Fibroblast of lung (primary cell): Measurements from ENCODE around the gene FOXI1.

ENCODE experiments used
- CTCF ChIP-seq, 2 donors: IDR thresholded peaks in 1 of 2; conservative IDR thresholded peaks in 1 of 2; 1 replicate in 1 of 2; 2 replicates in 1 of 2; pipeline ENCODE4 v1.5.1; 2011 to 2012; ENCODE audit warnings: low read length in 2 of 2, control low read depth in 1 of 2, inconsistent platforms in 1 of 2, low read depth in 1 of 2, mild to moderate bottlenecking in 1 of 2
- EZH2 ChIP-seq: IDR thresholded peaks from 2 replicates; pipeline ENCODE4 v1.5.1; 2012; ENCODE audit warnings: low read length, control low read depth, mild to moderate bottlenecking; ENCODE audit errors: missing control alignments

GRCh38 chr5:170137694-170138214 is 32.1 kb downstream of the FOXI1 start:
- no peak for TF ChIP-seq CTCF (conservative IDR thresholded peaks at IDR 0.05 in 1 of 2, IDR thresholded peaks at IDR 0.05 in 1 of 2; ENCODE audit: low read depth in 1 of 2, low read length in 2 of 2)
- no peak for TF ChIP-seq EZH2
